Natural killer cell (primary cell): ENCODE data around the gene FOXE3. TPM values are rescaled to one million over a fixed set of nuclear protein-coding genes. Genes with fewer than 3 reads are reported as not detected.
A peak's percentile ranks its signal among the peaks of the same experiment; 100 is the strongest.

Experiments
- ATAC-seq, 3 donors: fragments of 150-1000 bp in 2 of 3; fragments of 200-7000 bp in 1 of 3; cut with Tn5 transposase; 1 replicate in 1 of 3; 2 replicates in 2 of 3; pipeline ENCODE4 v1.10.0; 2021; ENCODE audit warnings: mild to moderate bottlenecking in 2 of 3, moderate library complexity in 2 of 3
- DNase-seq, 2 donors: peaks; one replicate each; pipeline versions ENCODE4 v3.0.0 to v3.0.0-alpha.2; 2013 to 2021; ENCODE audit warnings: mixed read lengths in 1 of 2
- H3K27ac ChIP-seq: one replicate; pipeline ENCODE4 v1.5.1; 2013; ENCODE audit warnings: mild to moderate bottlenecking, low read length
- H3K27me3 ChIP-seq: one replicate; pipeline ENCODE4 v1.6.1; 2013; ENCODE audit warnings: low read length; ENCODE audit not compliant: control insufficient read depth, insufficient read depth
- H3K36me3 ChIP-seq: one replicate; pipeline ENCODE4 v1.6.1; 2013; ENCODE audit warnings: low read length; ENCODE audit not compliant: control insufficient read depth, insufficient read depth
- H3K4me1 ChIP-seq: one replicate; pipeline ENCODE4 v1.6.1; 2013; ENCODE audit warnings: low read length; ENCODE audit not compliant: control insufficient read depth, insufficient read depth
- H3K4me3 ChIP-seq: one replicate; pipeline ENCODE4 v1.5.1; 2013; ENCODE audit warnings: low read length
- H3K9me3 ChIP-seq: one replicate; pipeline ENCODE4 v1.6.1; 2013; ENCODE audit warnings: low read length; ENCODE audit not compliant: control insufficient read depth, insufficient read depth
- H3K27ac Mint-ChIP-seq, 2 donors: one replicate each; pipeline ENCODE4 v1.8.0; 2022; ENCODE audit warnings: mild to moderate bottlenecking in 2 of 2, mixed read lengths in 2 of 2, moderate library complexity in 1 of 2
- H3K27me3 Mint-ChIP-seq, 2 donors: one replicate each; pipeline ENCODE4 v1.8.0; 2022; ENCODE audit warnings: low read depth in 2 of 2, mixed read lengths in 2 of 2
- H3K36me3 Mint-ChIP-seq: one replicate; pipeline ENCODE4 v1.8.0; 2022; ENCODE audit warnings: mixed read lengths
- H3K4me1 Mint-ChIP-seq, 2 donors: one replicate each; pipeline ENCODE4 v1.8.0; 2022; ENCODE audit warnings: mixed read lengths in 2 of 2
- H3K4me3 Mint-ChIP-seq: one replicate; pipeline ENCODE4 v1.8.0; 2022; ENCODE audit warnings: mild to moderate bottlenecking, moderate library complexity, mixed read lengths
- H3K9me3 Mint-ChIP-seq, 2 donors: one replicate each; pipeline ENCODE4 v1.8.0; 2022; ENCODE audit warnings: mixed read lengths in 2 of 2
- CTCF ChIP-seq: fragments of 200-600 bp; IDR thresholded peaks from one replicate; pipeline ENCODE4 v1.8.0; 2022; ENCODE audit warnings: antibody characterized with exemption
- WGBS: methylation state at CpG from one replicate; pipeline ENCODE4 v1.1.7; 2013; ENCODE audit warnings: missing lambda C conversion rate; ENCODE audit not compliant: insufficient coverage; 5-methylcytosine and 5-hydroxymethylcytosine counted together
- intact Hi-C: fragments of 100-400 bp; cut with micrococcal nuclease; formaldehyde crosslinking; loops from one replicate; pipeline ENCODE4 v1.14.2; 2022
- total RNA-seq, 4 donors: library from RNA; stranded (reverse); fragments of 120-200 nt in 1 of 4; gene quantifications; one replicate each; pipeline versions ENCODE4 v1.2.3 to v1.2.4, GENCODE V29; 2013 to 2022

FOXE3 gene
- total RNA-seq, 3 donors from 2014 or later (not counting 1 experiment from before 2014, with no cell fraction given) = not detected

- Histone ChIP-seq H3K4me3 (no peak overlapping the region), H3K9me3 (no peaks in the 10 kb centered on the region), H3K4me1 (peaks cover 55% of the 10 kb centered on the region), H3K27ac (no peak overlapping the region), H3K27me3 (peaks cover 48% of the 10 kb centered on the region), H3K36me3 (no peaks in the 10 kb centered on the region)
- peaks cover 6 to 20% of the 10 kb centered on the region in 2 donors for H3K27me3 Mint-ChIP-seq
- ATAC-seq = no peak
- TF ChIP-seq CTCF = no peak
- peak overlapping the region; percentile 94 for H3K4me3 Mint-ChIP-seq
- 82% methylated on average over 6 of the region's 6 CpGs for WGBS
- H3K27ac Mint-ChIP-seq = peak overlapping the region in 1 of 2 donors; percentile 90
- peak in 1 of 2 donors; percentile 14 for DNase-seq
- H3K9me3 Mint-ChIP-seq = no peaks in the 10 kb centered on the region
- intact Hi-C loops = loop anchor here (2.0 to 10.0 kb wide), 4 partner anchors 201 to 292 kb away; partner anchors contain the start of genes PDZK1IP1 and TAL1
- peaks cover 46 to 52% of the 10 kb centered on the region in 2 donors for H3K4me1 Mint-ChIP-seq
- H3K36me3 Mint-ChIP-seq = no peaks in the 10 kb centered on the region
Measured at GRCh38 chr1:47435506-47436303, 19.6 kb downstream of the FOXE3 start.

- intact Hi-C loops = loop anchor here (2.0 to 10.0 kb wide), 4 partner anchors 202 to 291 kb away; partner anchors contain the start of genes PDZK1IP1 and TAL1
- H3K36me3 Mint-ChIP-seq = no peaks in the 10 kb centered on the region
- Histone ChIP-seq H3K27ac (peak overlapping the region; percentile 16), H3K4me3 (peak overlapping the region; percentile 64), H3K27me3 (peaks cover 51% of the 10 kb centered on the region), H3K4me1 (peaks cover 54% of the 10 kb centered on the region), H3K36me3 (no peaks in the 10 kb centered on the region), H3K9me3 (no peaks in the 10 kb centered on the region)
- H3K27ac Mint-ChIP-seq = peak overlapping the region; percentile 78 to 90
- peak; percentile 79 to 87 for DNase-seq
- ATAC-seq = peak; percentile 45 to 61 (median 48)
- no peaks in the 10 kb centered on the region for H3K9me3 Mint-ChIP-seq
- 3% methylated on average over 23 of the region's 23 CpGs for WGBS
- peaks cover 6 to 17% of the 10 kb centered on the region in 2 donors for H3K27me3 Mint-ChIP-seq
- peak; percentile 80 for TF ChIP-seq CTCF
- peak overlapping the region; percentile 94 for H3K4me3 Mint-ChIP-seq
- H3K4me1 Mint-ChIP-seq = peaks cover 40 to 45% of the 10 kb centered on the region in 2 donors
Measured at GRCh38 chr1:47436304-47436978, 20.4 kb downstream of the FOXE3 start.

GRCh38 chr1:47436979-47437446, 20.9 kb downstream of the FOXE3 start:
- Mint-ChIP-seq H3K9me3 (no peaks in the 10 kb centered on the region), H3K27me3 (peaks cover 6 to 17% of the 10 kb centered on the region in 2 donors), H3K4me1 (peaks cover 36 to 39% of the 10 kb centered on the region in 2 donors), H3K36me3 (no peaks in the 10 kb centered on the region), H3K4me3 (peak overlapping the region; percentile 94), H3K27ac (peak overlapping the region; percentile 78 to 90)
- ATAC-seq (peak in 2 of 3 donors; percentile 1 to 5), DNase-seq (no peak)
- Histone ChIP-seq H3K4me3 (peak overlapping the region; percentile 64), H3K27ac (peak overlapping the region; percentile 82), H3K36me3 (no peaks in the 10 kb centered on the region), H3K4me1 (peaks cover 48% of the 10 kb centered on the region), H3K9me3 (no peaks in the 10 kb centered on the region), H3K27me3 (peaks cover 51% of the 10 kb centered on the region)
- intact Hi-C loops = loop anchor here (2.0 to 10.0 kb wide), 4 partner anchors 202 to 290 kb away; partner anchors contain the start of genes PDZK1IP1 and TAL1
- under 1% methylated on average over 46 of the region's 46 CpGs for WGBS
- no peak for TF ChIP-seq CTCF
